Measurements from ENCODE around the gene ILKAP.
"Not testable (repeated sequence)": the region's sequence is repeated elsewhere in the genome, so short reads cannot be mapped to it uniquely, and the experiment has no call there.

Gene ILKAP

GRCh38 chr2:238187618-238188548 is 15.6 kb downstream of the ILKAP start:
- no peak for DNase-seq (ENCODE audit: low read depth)

GRCh38 chr2:238183821-238184220 is 19.7 kb downstream of the ILKAP start:
- no peak for DNase-seq (ENCODE audit: low read depth)

- DNase-seq (ENCODE audit: low read depth), result no peak
These were observed 21.1 kb downstream of the ILKAP start for GRCh38 chr2:238182362-238182761.

GRCh38 chr2:238180554-238180953 is 22.9 kb downstream of the ILKAP start:
- DNase-seq (ENCODE audit: low read depth), result no peak

- DNase-seq (ENCODE audit: low read depth), result no peak
These were observed 26.9 kb downstream of the ILKAP start for GRCh38 chr2:238176613-238177012.

GRCh38 chr2:238174701-238175100 is 28.8 kb downstream of the ILKAP start:
- no peak for DNase-seq (ENCODE audit: low read depth)

- DNase-seq (ENCODE audit: low read depth), result no peak
These were observed 29.2 kb downstream of the ILKAP start for GRCh38 chr2:238174291-238174690.

GRCh38 chr2:238173692-238174091 is 29.8 kb downstream of the ILKAP start:
- no peak for DNase-seq (ENCODE audit: low read depth)

- no peak for DNase-seq (ENCODE audit: low read depth)
These were observed 31.1 kb downstream of the ILKAP start for GRCh38 chr2:238172439-238172838.

GRCh38 chr2:238171575-238172187 is 31.8 kb downstream of the ILKAP start:
- DNase-seq (ENCODE audit: low read depth), result no peak

- DNase-seq (ENCODE audit: low read depth), result not testable (repeated sequence)
These were observed 32.4 kb downstream of the ILKAP start for GRCh38 chr2:238171072-238171431.

GRCh38 chr2:238170386-238171071 is 33.0 kb downstream of the ILKAP start:
- no peak for DNase-seq (ENCODE audit: low read depth)

GRCh38 chr2:238169708-238170251 is 33.7 kb downstream of the ILKAP start:
- no peak for DNase-seq (ENCODE audit: low read depth)

GRCh38 chr2:238169048-238169707 is 34.3 kb downstream of the ILKAP start:
- DNase-seq (ENCODE audit: low read depth), result no peak

GRCh38 chr2:238168196-238169047 is 35.1 kb downstream of the ILKAP start:
- DNase-seq (ENCODE audit: low read depth), result no peak

GRCh38 chr2:238167761-238168160 is 35.7 kb downstream of the ILKAP start:
- DNase-seq (ENCODE audit: low read depth), result no peak

- no peak for DNase-seq (ENCODE audit: low read depth)
These were observed 36.2 kb downstream of the ILKAP start for GRCh38 chr2:238167344-238167715.

- DNase-seq (ENCODE audit: low read depth), result no peak
These were observed 36.8 kb downstream of the ILKAP start for GRCh38 chr2:238166391-238167343.

- DNase-seq (ENCODE audit: low read depth), result no peak
These were observed 38.1 kb downstream of the ILKAP start for GRCh38 chr2:238165288-238165921.

- no peak for DNase-seq (ENCODE audit: low read depth)
These were observed 38.6 kb downstream of the ILKAP start for GRCh38 chr2:238164906-238165287.

All from stimulated activated CD8-positive, alpha-beta memory T cell treated with anti-CD3 and anti-CD28 coated beads, Interleukin-12 subunit alpha, Interleukin-12 subunit beta, amount 100 ng/mL, for 4 hours (primary cell).